Gastrocnemius medialis (tissue), 4 donors: Measurements from ENCODE around the gene PACSIN1. TPM values are rescaled to one million over a fixed set of nuclear protein-coding genes. Genes with fewer than 3 reads are reported as not detected.
"Not testable (repeated sequence)": the region's sequence is repeated elsewhere in the genome, so short reads cannot be mapped to it uniquely, and the experiment has no call there.

Experiments used
- ATAC-seq, 2 donors: fragments of 150-250 bp; one replicate each; pipeline ENCODE4 v1.9.1; 2016
- DNase-seq, 2 donors: peaks; one replicate each; pipeline ENCODE4 v3.0.0-alpha.2; 2019
- H3K27ac ChIP-seq, 4 donors: fragments of 200-600 bp; sonication (generic); 1 replicate in 1 of 4; 2 replicates in 3 of 4; pipeline ENCODE4 v1.5.1; 2016 to 2018; ENCODE audit warnings: mild to moderate bottlenecking in 2 of 4, moderate library complexity in 1 of 4
- H3K27me3 ChIP-seq, 3 donors: fragments of 200-600 bp; sonication (generic) in 2 of 3; 1 replicate in 1 of 3; 2 replicates in 2 of 3; pipeline versions ENCODE4 v1.5.1 to v1.6.0; 2016 to 2019; ENCODE audit warnings: mild to moderate bottlenecking in 1 of 3, moderate library complexity in 1 of 3
- H3K36me3 ChIP-seq, 2 donors: fragments of 200-600 bp; sonication (generic) in 1 of 2; one replicate each; pipeline ENCODE4 v1.5.1; 2017 to 2018
- H3K4me1 ChIP-seq, 2 donors: fragments of 200-600 bp; sonication (generic) in 1 of 2; one replicate each; pipeline ENCODE4 v1.5.1; 2016 to 2017; ENCODE audit warnings: mild to moderate bottlenecking in 2 of 2
- H3K4me3 ChIP-seq, 4 donors: fragments of 200-600 bp; sonication (generic) in 3 of 4; 1 replicate in 1 of 4; 2 replicates in 3 of 4; pipeline ENCODE4 v1.5.1; 2016 to 2019; ENCODE audit warnings: mild to moderate bottlenecking in 2 of 4
- H3K9me3 ChIP-seq, 3 donors: fragments of 200-600 bp; sonication (generic) in 2 of 3; 1 replicate in 1 of 3; 2 replicates in 2 of 3; pipeline ENCODE4 v1.5.1; 2016 to 2019
- CTCF ChIP-seq, 5 experiments: fragments of 450-650 bp in 3 of 5; fragments of 200-600 bp in 2 of 5; sonication (generic) in 2 of 5; IDR thresholded peaks in 4 of 5; conservative IDR thresholded peaks in 1 of 5; 1 replicate in 4 of 5; 2 replicates in 1 of 5; pipeline ENCODE4 v1.5.1; 2016 to 2019; ENCODE audit warnings: antibody characterized with exemption in 5 of 5, mild to moderate bottlenecking in 3 of 5, moderate library complexity in 3 of 5
- POLR2A ChIP-seq, 2 donors: fragments of 450-650 bp; IDR thresholded peaks; one replicate each; pipeline ENCODE4 v1.6.1; 2017; ENCODE audit warnings: antibody characterized with exemption in 2 of 2, mild to moderate bottlenecking in 2 of 2, moderate library complexity in 2 of 2
- in situ Hi-C, 4 donors: fragments of 200-750 bp; cut with MboI; loops; one replicate each; pipeline versions ENCODE4 v1.15.0 to v1.8.0; 2017; ENCODE audit warnings: low sequenced_read_pairs in 4 of 4
- intact Hi-C: fragments of 100-400 bp; cut with DNase I; formaldehyde crosslinking; loops from one replicate; pipeline ENCODE4 v1.15.1; 2023; ENCODE audit warnings: low total_unique reads
- total RNA-seq, 4 donors: library from RNA; depleted of rRNA; stranded (reverse); fragments of >200 nt; gene quantifications; one replicate each; pipeline versions ENCODE4 v1.1.0 to v1.2.3, GENCODE V29; 2016

Gene PACSIN1
- total RNA-seq, 4 donors from 2014 or later, result not detected

GRCh38 chr6:34484899-34485298, 19.0 kb downstream of the PACSIN1 start:
- Histone ChIP-seq H3K27ac (no peak overlapping the region), H3K36me3 (no peaks in the 10 kb centered on the region), H3K4me3 (no peak overlapping the region), H3K9me3 (no peaks in the 10 kb centered on the region), H3K27me3 (no peaks in the 10 kb centered on the region), H3K4me1 (no peaks in the 10 kb centered on the region)
- DNase-seq, result no peak
- ATAC-seq, result no peak
- in situ Hi-C loops (no loop called here), intact Hi-C loops (no loop called here)
- no peak for TF ChIP-seq CTCF (IDR thresholded peaks at IDR 0.05 in 4 of 5, conservative IDR thresholded peaks at IDR 0.05 in 1 of 5)
- no peak for TF ChIP-seq POLR2A (IDR thresholded peaks at IDR 0.05)

- intact Hi-C loops, result no loop called here
- Histone ChIP-seq H3K27ac (no peak overlapping the region), H3K27me3 (no peaks in the 10 kb centered on the region), H3K36me3 (no peaks in the 10 kb centered on the region), H3K4me1 (peaks cover 0 to under 1% of the 10 kb centered on the region in 2 donors), H3K4me3 (no peak overlapping the region), H3K9me3 (no peaks in the 10 kb centered on the region)
- no peak for TF ChIP-seq CTCF (IDR thresholded peaks at IDR 0.05 in 4 of 5, conservative IDR thresholded peaks at IDR 0.05 in 1 of 5)
- TF ChIP-seq POLR2A (IDR thresholded peaks at IDR 0.05), result no peak
- in situ Hi-C loops, result no loop called here
- ATAC-seq (no peak), DNase-seq (no peak)
These were observed 19.6 kb downstream of the PACSIN1 start for GRCh38 chr6:34485321-34486060.

GRCh38 chr6:34486106-34486740, 20.3 kb downstream of the PACSIN1 start:
- intact Hi-C loops, result no loop called here
- TF ChIP-seq CTCF (IDR thresholded peaks at IDR 0.05 in 4 of 5, conservative IDR thresholded peaks at IDR 0.05 in 1 of 5), result no peak
- no peak for TF ChIP-seq POLR2A (IDR thresholded peaks at IDR 0.05)
- H3K36me3 ChIP-seq, result no peaks in the 10 kb centered on the region
- H3K9me3 ChIP-seq, result no peaks in the 10 kb centered on the region
- no peak overlapping the region for H3K27ac ChIP-seq
- ATAC-seq (no peak), DNase-seq (no peak)
- no peak overlapping the region for H3K4me3 ChIP-seq
- in situ Hi-C loops, result no loop called here
- peaks cover 0 to 6% of the 10 kb centered on the region in 2 donors for H3K4me1 ChIP-seq
- no peaks in the 10 kb centered on the region for H3K27me3 ChIP-seq

GRCh38 chr6:34486886-34487285, 21.0 kb downstream of the PACSIN1 start:
- H3K36me3 ChIP-seq, H3K4me1 ChIP-seq, ATAC-seq, H3K27ac ChIP-seq, intact Hi-C loops, H3K27me3 ChIP-seq, H3K4me3 ChIP-seq, in situ Hi-C loops, DNase-seq, H3K9me3 ChIP-seq: not testable (repeated sequence)

- TF ChIP-seq CTCF (IDR thresholded peaks at IDR 0.05 in 4 of 5, conservative IDR thresholded peaks at IDR 0.05 in 1 of 5) (no peak), POLR2A (IDR thresholded peaks at IDR 0.05) (no peak)
- intact Hi-C loops (no loop called here), in situ Hi-C loops (no loop called here)
- Histone ChIP-seq H3K9me3 (no peaks in the 10 kb centered on the region), H3K4me1 (peaks cover 0 to 6% of the 10 kb centered on the region in 2 donors), H3K36me3 (no peaks in the 10 kb centered on the region), H3K27me3 (no peaks in the 10 kb centered on the region), H3K27ac (no peak overlapping the region), H3K4me3 (no peak overlapping the region)
- no peak for ATAC-seq
- no peak for DNase-seq
These were observed 21.7 kb downstream of the PACSIN1 start for GRCh38 chr6:34487536-34487935.
